ENCODE results near the gene TIAM2.

Gene TIAM2

GRCh38 chr6:155106456-155107115 lies 111.5 kb downstream of the TIAM2 start:
- H3K9me3 ChIP-seq (ENCODE audit: low read length), result no peaks in the 10 kb centered on the region
- H3K27me3 ChIP-seq (ENCODE audit: insufficient read depth, low read length), result no peaks in the 10 kb centered on the region; the same call in 1 of the 2 replicates
- H3K36me3 ChIP-seq (ENCODE audit: insufficient read depth, low read length), result no peaks in the 10 kb centered on the region
- H2AFZ ChIP-seq (ENCODE audit: low read length), result no peak overlapping the region
- no peak overlapping the region for H3K4me3 ChIP-seq (ENCODE audit: low read depth, low read length, poor library complexity, severe bottlenecking)
- H3K79me2 ChIP-seq (ENCODE audit: insufficient read depth, low read length), result no peaks in the 10 kb centered on the region
- H3K4me2 ChIP-seq (ENCODE audit: low read length), result no peak overlapping the region
- no peaks in the 10 kb centered on the region for H3F3A ChIP-seq (ENCODE audit: insufficient read depth, low read length)
- no peaks in the 10 kb centered on the region for H4K20me1 ChIP-seq (ENCODE audit: insufficient read depth, low read length)
- no peaks in the 10 kb centered on the region for H3K4me1 ChIP-seq (ENCODE audit: insufficient read depth, low read length, severe bottlenecking)
- no peak for TF ChIP-seq EZH2 (IDR thresholded peaks at IDR 0.05; ENCODE audit: borderline replicate concordance, low read length)
- TF ChIP-seq CTCF (IDR thresholded peaks at IDR 0.05; ENCODE audit: low read length), result no peak
- H3K9me2 ChIP-seq (ENCODE audit: low read depth, low read length), result no peaks in the 10 kb centered on the region
- H3K27ac ChIP-seq (ENCODE audit: low read depth, low read length, poor library complexity, severe bottlenecking), result no peak overlapping the region
- no peak overlapping the region for H3K9ac ChIP-seq (ENCODE audit: low read length)

GRCh38 chr6:155107432-155108069 lies 112.4 kb downstream of the TIAM2 start:
- H3K27ac ChIP-seq (ENCODE audit: low read depth, low read length, poor library complexity, severe bottlenecking), result no peak overlapping the region
- H3K9me3 ChIP-seq (ENCODE audit: low read length), result no peaks in the 10 kb centered on the region
- no peaks in the 10 kb centered on the region for H3K9me2 ChIP-seq (ENCODE audit: low read depth, low read length)
- H3K27me3 ChIP-seq (ENCODE audit: insufficient read depth, low read length), result no peaks in the 10 kb centered on the region; the same call in 1 of the 2 replicates
- H2AFZ ChIP-seq (ENCODE audit: low read length), result no peak overlapping the region
- no peak overlapping the region for H3K9ac ChIP-seq (ENCODE audit: low read length)
- no peak overlapping the region for H3K4me2 ChIP-seq (ENCODE audit: low read length)
- H4K20me1 ChIP-seq (ENCODE audit: insufficient read depth, low read length), result no peaks in the 10 kb centered on the region
- H3F3A ChIP-seq (ENCODE audit: insufficient read depth, low read length), result no peaks in the 10 kb centered on the region
- H3K4me1 ChIP-seq (ENCODE audit: insufficient read depth, low read length, severe bottlenecking), result no peaks in the 10 kb centered on the region
- TF ChIP-seq CTCF (IDR thresholded peaks at IDR 0.05; ENCODE audit: low read length), result no peak
- no peak for TF ChIP-seq EZH2 (IDR thresholded peaks at IDR 0.05; ENCODE audit: borderline replicate concordance, low read length)
- no peaks in the 10 kb centered on the region for H3K79me2 ChIP-seq (ENCODE audit: insufficient read depth, low read length)
- no peak overlapping the region for H3K4me3 ChIP-seq (ENCODE audit: low read depth, low read length, poor library complexity, severe bottlenecking)
- no peaks in the 10 kb centered on the region for H3K36me3 ChIP-seq (ENCODE audit: insufficient read depth, low read length)

- Histone ChIP-seq H3K9ac (ENCODE audit: low read length) (no peak overlapping the region), H3K9me3 (ENCODE audit: low read length) (no peaks in the 10 kb centered on the region), H3K79me2 (ENCODE audit: insufficient read depth, low read length) (no peaks in the 10 kb centered on the region), H2AFZ (ENCODE audit: low read length) (no peak overlapping the region), H3K36me3 (ENCODE audit: insufficient read depth, low read length) (no peaks in the 10 kb centered on the region), H3K27me3 (ENCODE audit: insufficient read depth, low read length) (no peaks in the 10 kb centered on the region; the same call in 1 of the 2 replicates), H3K4me1 (ENCODE audit: insufficient read depth, low read length, severe bottlenecking) (no peaks in the 10 kb centered on the region), H4K20me1 (ENCODE audit: insufficient read depth, low read length) (no peaks in the 10 kb centered on the region), H3K9me2 (ENCODE audit: low read depth, low read length) (no peaks in the 10 kb centered on the region), H3K4me2 (ENCODE audit: low read length) (no peak overlapping the region), H3F3A (ENCODE audit: insufficient read depth, low read length) (no peaks in the 10 kb centered on the region), H3K27ac (ENCODE audit: low read depth, low read length, poor library complexity, severe bottlenecking) (no peak overlapping the region), H3K4me3 (ENCODE audit: low read depth, low read length, poor library complexity, severe bottlenecking) (no peak overlapping the region)
- TF ChIP-seq EZH2 (IDR thresholded peaks at IDR 0.05; ENCODE audit: borderline replicate concordance, low read length) (no peak), CTCF (IDR thresholded peaks at IDR 0.05; ENCODE audit: low read length) (no peak)
Measured at GRCh38 chr6:155108070-155108820, 113.1 kb downstream of the TIAM2 start.

Measured in OCI-LY1 (cell line).